Fibroblast of villous mesenchyme (primary cell): ENCODE data around the gene NPEPL1. TPM values are rescaled to one million over a fixed set of nuclear protein-coding genes. Genes with fewer than 3 reads are reported as not detected.
"Not testable (repeated sequence)": the region's sequence is repeated elsewhere in the genome, so short reads cannot be mapped to it uniquely, and the experiment has no call there.

ENCODE experiments used
- DNase-seq: peaks from one replicate; pipeline ENCODE4 v3.0.0-alpha.2; 2010; ENCODE audit warnings: low read depth
- H3K4me3 ChIP-seq: 2 replicates; pipeline ENCODE4 v1.5.1; 2011; ENCODE audit warnings: low read depth, mild to moderate bottlenecking, low read length
- CTCF ChIP-seq: IDR thresholded peaks from 2 replicates; pipeline ENCODE4 v1.5.1; 2012; ENCODE audit warnings: low read depth, mild to moderate bottlenecking, low read length; ENCODE audit not compliant: insufficient read depth
- total RNA-seq: library from RNA; depleted of rRNA; stranded (reverse); fragments of >200 nt; gene quantifications from 2 replicates; pipeline ENCODE4 v1.2.3, GENCODE V29; 2012

Gene NPEPL1
- total RNA-seq: 23.7 and 32.5 TPM in 2 replicates

- H3K4me3 ChIP-seq: peak within 1 kb of the TSS; percentile 52
- DNase-seq: peak; percentile 78
- TF ChIP-seq CTCF: peak; percentile 7
These were observed at the start of gene NPEPL1 for GRCh38 chr20:58692579-58693225. NPEPL1 (plus strand) TSS chr20:58692800; CDS start chr20:58692901, 101 bp downstream.

- not testable (repeated sequence) for DNase-seq
These were observed 49.7 kb upstream of the NPEPL1 start for GRCh38 chr20:58642896-58643295.

GRCh38 chr20:58645412-58645968, 47.1 kb upstream of the NPEPL1 start:
- no peak for TF ChIP-seq CTCF
- DNase-seq: no peak
- no peak overlapping the region for H3K4me3 ChIP-seq

More at GRCh38 chr20:58642896-58643295, 49.7 kb upstream of the NPEPL1 start:
- H3K4me3 ChIP-seq: not testable (repeated sequence)

- no peak for TF ChIP-seq CTCF
- no peak for DNase-seq
- no peak overlapping the region for H3K4me3 ChIP-seq
These were observed 46.3 kb upstream of the NPEPL1 start for GRCh38 chr20:58646257-58646656.

GRCh38 chr20:58646703-58647102, 45.9 kb upstream of the NPEPL1 start:
- DNase-seq: no peak
- TF ChIP-seq CTCF: no peak
- H3K4me3 ChIP-seq: no peak overlapping the region

- no peak for TF ChIP-seq CTCF
- no peak for DNase-seq
- H3K4me3 ChIP-seq: no peak overlapping the region
These were observed 45.3 kb upstream of the NPEPL1 start for GRCh38 chr20:58647162-58647795.

- DNase-seq: peak; percentile 65
- no peak overlapping the region for H3K4me3 ChIP-seq
- no peak for TF ChIP-seq CTCF
These were observed 44.7 kb upstream of the NPEPL1 start for GRCh38 chr20:58647796-58648501.

GRCh38 chr20:58648502-58648825, 44.1 kb upstream of the NPEPL1 start:
- DNase-seq: not testable (repeated sequence)

More at GRCh38 chr20:58648502-58648825, 44.1 kb upstream of the NPEPL1 start:
- H3K4me3 ChIP-seq: not testable (repeated sequence)
